Pancreas (tissue), 10 donors: ENCODE data around the gene HEATR5A. TPM values are rescaled to one million over a fixed set of nuclear protein-coding genes. Genes with fewer than 3 reads are reported as not detected.

ENCODE experiments used
- ATAC-seq, 4 donors: fragments of 200-7000 bp; cut with Tn5 transposase; one replicate each; pipeline versions ENCODE4 v1.8.0 to v1.9.1; 2020; ENCODE audit warnings: mild to moderate bottlenecking in 4 of 4, moderate library complexity in 4 of 4
- DNase-seq, 6 donors: peaks; one replicate each; pipeline ENCODE4 v3.0.0-alpha.2; 2020
- FAIRE-seq: peaks from 2 replicates; lab custom pipeline; 2012; peaks lifted over from hg19 to GRCh38; lab: Jason Lieb, UNC
- H3K27ac ChIP-seq, 4 donors: fragments of 200-600 bp; sonication (generic); 1 replicate in 3 of 4; 2 replicates in 1 of 4; pipeline versions ENCODE4 v1.5.0 to v1.8.0; 2020
- H3K27me3 ChIP-seq, 4 donors: fragments of 200-600 bp; one replicate each; pipeline ENCODE4 v1.8.0; 2021
- H3K36me3 ChIP-seq, 3 donors: fragments of 200-600 bp; sonication (generic) in 1 of 3; one replicate each; pipeline versions ENCODE4 v1.5.0 to v1.8.0; 2020 to 2021
- H3K4me1 ChIP-seq, 3 donors: fragments of 200-600 bp; one replicate each; pipeline ENCODE4 v1.8.0; 2021
- H3K4me3 ChIP-seq, 4 donors: fragments of 200-600 bp; sonication (generic) in 2 of 4; one replicate each; pipeline versions ENCODE4 v1.5.0 to v1.8.0; 2020 to 2021
- H3K9me3 ChIP-seq, 4 donors: fragments of 200-600 bp; one replicate each; pipeline ENCODE4 v1.8.0; 2021
- CTCF ChIP-seq, 4 donors: fragments of 200-600 bp; sonication (generic) in 3 of 4; IDR thresholded peaks; one replicate each; pipeline versions ENCODE4 v1.5.0 to v1.8.0; 2021; ENCODE audit warnings: antibody characterized with exemption in 4 of 4
- WGBS, 2 donors: extraction: QIAGEN DNeasy Blood & Tissue Kit; methylation state at CpG; one replicate each; pipeline ENCODE4 v1.1.7; 2013; 5-methylcytosine and 5-hydroxymethylcytosine counted together
- intact Hi-C, 3 donors: fragments of 100-400 bp; cut with DNase I; formaldehyde crosslinking; loops; one replicate each; pipeline versions ENCODE4 v1.11.1 to v1.14.2; 2022
- polyA plus RNA-seq, 2 donors: library from polyadenylated mRNA; stranded (reverse); fragments of 200-250 nt; gene quantifications; one replicate each; pipeline ENCODE4 v1.2.3, GENCODE V29; 2013
- total RNA-seq, 6 donors: library from RNA; stranded (reverse); fragmentation: NEBNext Ultra II Directional in 4 of 6; extraction: Animal tissue kit (Norgen Biotek cat#: 25700) in 4 of 6; gene quantifications; one replicate each; pipeline versions ENCODE4 v1.2.1 to v1.2.4, GENCODE V29; 2021 to 2023
- donor health status: healthy with polysubstance abuse.
- donor health status: DM: no; HTN: no; CAD: no; lungs with moderate emphysema.
- donor health status: DM: no; HTN: no; CAD: no.
- donor health status: control.
- donor health status: control.
- donor health status: Bipolar disorder and iron deficiency.
- donor health status: DM: yes; HTN: yes; CAD: no.
- donor health status: DM: no; HTN: no; CAD: no.
- donor health status: DM: no; HTN: no; CAD: no.
- donor health status: DM: yes; HTN: yes; CAD: no.

HEATR5A gene
- total and polyA plus RNA-seq, 8 donors = 4.3 to 18.3 (median 9.2) TPM

- intact Hi-C loops = no loop called here
- no peak for DNase-seq
- Histone ChIP-seq H3K27me3 (no peaks in the 10 kb centered on the region), H3K36me3 (peaks cover 0 to 11% (median 4%) of the 10 kb centered on the region in 3 donors), H3K4me1 (no peaks in the 10 kb centered on the region), H3K27ac (no peak overlapping the region), H3K9me3 (no peaks in the 10 kb centered on the region), H3K4me3 (no peak overlapping the region)
- ATAC-seq = no peak
- TF ChIP-seq CTCF (IDR thresholded peaks at IDR 0.05) = no peak
- no peak for FAIRE-seq
Measured at GRCh38 chr14:31391977-31392503, 28.3 kb downstream of the HEATR5A start.

GRCh38 chr14:31391473-31391872, 28.9 kb downstream of the HEATR5A start:
- H3K36me3 ChIP-seq = peaks cover 0 to 12% (median 4%) of the 10 kb centered on the region in 3 donors
- ATAC-seq = no peak
- 91 to 94% methylated on average over 3 of the region's 3 CpGs for WGBS, 2 donors
- no peaks in the 10 kb centered on the region for H3K9me3 ChIP-seq
- no peak overlapping the region for H3K4me3 ChIP-seq
- DNase-seq = no peak
- no peaks in the 10 kb centered on the region for H3K4me1 ChIP-seq
- intact Hi-C loops = no loop called here
- H3K27me3 ChIP-seq = no peaks in the 10 kb centered on the region
- no peak for FAIRE-seq
- H3K27ac ChIP-seq = no peak overlapping the region
- no peak for TF ChIP-seq CTCF (IDR thresholded peaks at IDR 0.05)

GRCh38 chr14:31389946-31390345, 30.4 kb downstream of the HEATR5A start:
- DNase-seq (no peak), FAIRE-seq (no peak), ATAC-seq (no peak)
- TF ChIP-seq CTCF (IDR thresholded peaks at IDR 0.05) = no peak
- intact Hi-C loops = no loop called here
- Histone ChIP-seq H3K9me3 (no peaks in the 10 kb centered on the region), H3K27me3 (no peaks in the 10 kb centered on the region), H3K4me1 (no peaks in the 10 kb centered on the region), H3K36me3 (peaks cover 0 to 12% (median 4%) of the 10 kb centered on the region in 3 donors), H3K27ac (no peak overlapping the region), H3K4me3 (no peak overlapping the region)
- WGBS, 2 donors = 86 to 95% methylated on average over 2 of the region's 2 CpGs

- Histone ChIP-seq H3K27me3 (no peaks in the 10 kb centered on the region), H3K27ac (no peak overlapping the region), H3K36me3 (peaks cover 0 to 13% (median 0%) of the 10 kb centered on the region in 3 donors), H3K9me3 (no peaks in the 10 kb centered on the region), H3K4me1 (no peaks in the 10 kb centered on the region), H3K4me3 (no peak overlapping the region)
- ATAC-seq (peak in 2 of 4 donors; percentile 32 to 43), FAIRE-seq (no peak), DNase-seq (no peak)
- WGBS, 2 donors = 80 to 84% methylated on average over 5 of the region's 5 CpGs
- intact Hi-C loops = no loop called here
- no peak for TF ChIP-seq CTCF (IDR thresholded peaks at IDR 0.05)
Measured at GRCh38 chr14:31388687-31389413, 31.5 kb downstream of the HEATR5A start.

GRCh38 chr14:31387091-31387490, 33.3 kb downstream of the HEATR5A start:
- no peak overlapping the region for H3K4me3 ChIP-seq
- H3K9me3 ChIP-seq = no peaks in the 10 kb centered on the region
- no peak for FAIRE-seq
- no peak for ATAC-seq
- WGBS, 2 donors = 96 to 97% methylated on average over 7 of the region's 7 CpGs
- peaks cover 0 to 21% (median 0%) of the 10 kb centered on the region in 3 donors for H3K36me3 ChIP-seq
- TF ChIP-seq CTCF (IDR thresholded peaks at IDR 0.05) = no peak
- H3K27ac ChIP-seq = no peak overlapping the region
- no peak for DNase-seq
- H3K4me1 ChIP-seq = no peaks in the 10 kb centered on the region
- intact Hi-C loops = no loop called here
- no peaks in the 10 kb centered on the region for H3K27me3 ChIP-seq
